SK-N-SH (cell line): ENCODE results near the gene TBCD. TPM values are rescaled to one million over a fixed set of nuclear protein-coding genes. Genes with fewer than 3 reads are reported as not detected.

Experiments
- CTCF ChIA-PET: fragments of 300-600, 350-600 bp; formaldehyde crosslinking; extraction: SDS; loops from one replicate; lab custom pipeline; 2021; lab: Yijun Ruan, JAX
- POLR2A ChIA-PET: fragments of 350-600 bp; sonication (Branson Sonifier 250); formaldehyde crosslinking; extraction: SDS; loops from one replicate; lab custom pipeline; 2020; ENCODE audit warnings: antibody characterized with exemption, inconsistent platforms; lab: Yijun Ruan, JAX
- DNase-seq: peaks from one replicate; pipeline ENCODE4 v3.0.0; 2012
- H2AFZ ChIP-seq: fragments of 200-600 bp; sonication (generic); 2 replicates; pipeline ENCODE4 v1.8.1; 2016; ENCODE audit warnings: antibody characterized with exemption, mild to moderate bottlenecking, low read depth
- H3F3A ChIP-seq: fragments of 200-600 bp; sonication (generic); replicated peaks from 2 replicates; pipeline ENCODE3; 2016; ENCODE audit warnings: antibody characterized with exemption, mild to moderate bottlenecking; ENCODE audit not compliant: insufficient read depth
- H3K27ac ChIP-seq, 2 experiments: fragments of 200-500 bp in 1 of 2; fragments of 200-600 bp in 1 of 2; sonication (Bioruptor generic) in 1 of 2; sonication (generic), shearing (Covaris generic) in 1 of 2; 2 replicates each; pipeline versions ENCODE4 v1.5.1 to v1.6.1; 2014 to 2016; ENCODE audit warnings: low read depth in 2 of 2, inconsistent platforms in 1 of 2, low read length in 1 of 2, mild to moderate bottlenecking in 1 of 2, mixed read lengths in 1 of 2
- H3K27me3 ChIP-seq: fragments of 200-600 bp; sonication (generic), shearing (Covaris generic); 2 replicates; pipeline ENCODE4 v1.6.1; 2016; ENCODE audit warnings: mixed run types; ENCODE audit not compliant: insufficient read depth
- H3K36me3 ChIP-seq, 2 experiments: fragments of 200-500 bp in 1 of 2; fragments of 200-600 bp in 1 of 2; sonication (Bioruptor generic) in 1 of 2; sonication (generic) in 1 of 2; replicated peaks in 1 of 2; 2 replicates each; pipeline versions ENCODE3 to v1.5.1; 2014 to 2016; ENCODE audit warnings: low read length in 1 of 2, mild to moderate bottlenecking in 1 of 2; ENCODE audit not compliant: insufficient read depth in 2 of 2, control insufficient read depth in 1 of 2
- H3K4me1 ChIP-seq, 2 experiments: fragments of 200-500 bp in 1 of 2; fragments of 200-600 bp in 1 of 2; sonication (Bioruptor generic) in 1 of 2; sonication (generic), shearing (Covaris generic) in 1 of 2; 2 replicates each; pipeline versions ENCODE4 v1.5.1 to v1.6.1; 2014 to 2016; ENCODE audit warnings: low read depth in 1 of 2, low read length in 1 of 2, mixed run types in 1 of 2; ENCODE audit not compliant: insufficient read depth in 2 of 2, control insufficient read depth in 1 of 2
- H3K4me2 ChIP-seq: fragments of 200-600 bp; sonication (generic), shearing (Covaris generic); 2 replicates; pipeline ENCODE4 v1.6.1; 2017; ENCODE audit warnings: mixed run types
- H3K4me3 ChIP-seq, 2 experiments: fragments of 200-500 bp in 1 of 2; fragments of 200-600 bp in 1 of 2; sonication (Bioruptor generic) in 1 of 2; sonication (generic), shearing (Covaris generic) in 1 of 2; 2 replicates each; pipeline versions ENCODE4 v1.5.1 to v1.8.1; 2014 to 2016; ENCODE audit warnings: low read depth in 2 of 2, inconsistent platforms in 1 of 2, low read length in 1 of 2, mild to moderate bottlenecking in 1 of 2, mixed read lengths in 1 of 2, moderate library complexity in 1 of 2
- H3K79me2 ChIP-seq: fragments of 200-600 bp; sonication (generic); 2 replicates; pipeline ENCODE4 v1.8.1; 2017; ENCODE audit warnings: mild to moderate bottlenecking; ENCODE audit not compliant: insufficient read depth
- H3K9ac ChIP-seq: fragments of 200-600 bp; sonication (generic); 2 replicates; pipeline ENCODE4 v1.6.1; 2017; ENCODE audit warnings: mixed run types
- H3K9me2 ChIP-seq: fragments of 200-600 bp; sonication (generic); 2 replicates; pipeline ENCODE4 v1.6.1; 2017; ENCODE audit warnings: mixed run types
- H3K9me3 ChIP-seq: fragments of 200-600 bp; sonication (generic); 2 replicates; pipeline ENCODE4 v1.6.1; 2017; ENCODE audit warnings: mixed run types, mild to moderate bottlenecking, moderate library complexity
- H4K20me1 ChIP-seq: fragments of 200-600 bp; sonication (generic); 2 replicates; pipeline ENCODE4 v1.6.1; 2017; ENCODE audit warnings: mild to moderate bottlenecking, mixed run types; ENCODE audit not compliant: insufficient read depth
- EP300 ChIP-seq, 2 experiments: IDR thresholded peaks; 2 replicates each; pipeline versions ENCODE4 v1.4.0 to v1.6.1; 2012; ENCODE audit warnings: borderline replicate concordance in 1 of 2, low read depth in 1 of 2, low read length in 1 of 2
- FOSL2 ChIP-seq: IDR thresholded peaks from 2 replicates; pipeline ENCODE4 v1.4.0; 2012; ENCODE audit warnings: low read depth, mild to moderate bottlenecking, moderate library complexity, borderline replicate concordance
- FOXM1 ChIP-seq: IDR thresholded peaks from 2 replicates; pipeline ENCODE4 v1.4.0; 2012; ENCODE audit warnings: low read depth, mild to moderate bottlenecking
- IRF3 ChIP-seq: fragments of 150-350 bp; IDR thresholded peaks from 2 replicates; pipeline ENCODE4 v1.6.1; 2016; ENCODE audit warnings: mild to moderate bottlenecking, low read depth, low read length
- JUND ChIP-seq: IDR thresholded peaks from 2 replicates; pipeline ENCODE4 v1.4.0; 2012
- MEF2A ChIP-seq: IDR thresholded peaks from 2 replicates; pipeline ENCODE4 v1.4.0; 2012; ENCODE audit warnings: low read depth, borderline replicate concordance
- NFIC ChIP-seq: IDR thresholded peaks from 2 replicates; pipeline ENCODE4 v1.4.0; 2012; ENCODE audit warnings: borderline replicate concordance
- NRF1 ChIP-seq: IDR thresholded peaks from 2 replicates; pipeline ENCODE4 v1.6.1; 2012; ENCODE audit warnings: low read depth, mild to moderate bottlenecking, low read length
- PBX3 ChIP-seq: IDR thresholded peaks from 2 replicates; pipeline ENCODE4; 2012
- REST ChIP-seq: IDR thresholded peaks from 2 replicates; pipeline ENCODE4 v1.6.1; 2012; ENCODE audit warnings: mild to moderate bottlenecking, low read depth, low read length, moderate library complexity
- SIN3A ChIP-seq: IDR thresholded peaks from 2 replicates; pipeline ENCODE4 v1.6.1; 2012; ENCODE audit warnings: low read depth, mild to moderate bottlenecking, low read length, moderate library complexity, borderline replicate concordance
- SMC3 ChIP-seq: IDR thresholded peaks from 2 replicates; pipeline ENCODE4 v1.6.1; 2012; ENCODE audit warnings: low read depth, low read length, improper control_type of control experiment
- TAF1 ChIP-seq: IDR thresholded peaks from 2 replicates; pipeline ENCODE4 v1.6.1; 2012; ENCODE audit warnings: low read depth, mild to moderate bottlenecking, low read length, moderate library complexity, borderline replicate concordance
- TCF12 ChIP-seq: IDR thresholded peaks from 2 replicates; pipeline ENCODE4 v1.4.0; 2012
- TEAD4 ChIP-seq: IDR thresholded peaks from 2 replicates; pipeline ENCODE4 v1.4.0; 2012; ENCODE audit warnings: mild to moderate bottlenecking, borderline replicate concordance; ENCODE audit not compliant: insufficient read depth
- USF1 ChIP-seq: IDR thresholded peaks from 2 replicates; pipeline ENCODE4 v1.4.0; 2012; ENCODE audit warnings: low read depth, borderline replicate concordance
- YY1 ChIP-seq: IDR thresholded peaks from 2 replicates; pipeline ENCODE4 v1.4.0; 2012; ENCODE audit warnings: low read depth, mild to moderate bottlenecking
- WGBS: methylation state at CpG from one replicate; pipeline ENCODE4 v1.1.6; 2017; ENCODE audit warnings: low lambda C conversion rate; 5-methylcytosine and 5-hydroxymethylcytosine counted together
- polyA plus RNA-seq, 3 experiments: library from polyadenylated mRNA; depleted of rRNA; stranded (reverse); fragments of >200 nt; gene quantifications; 2 replicates each; pipeline ENCODE4 v1.2.3, GENCODE V29; 2012

Gene TBCD
- polyA plus RNA-seq, 1 of the 3 experiments (the other 2 are of a cell fraction): 107 TPM

GRCh38 chr17:82875407-82875856, 123.6 kb downstream of the TBCD start:
- no peaks in the 10 kb centered on the region for H3K27me3 ChIP-seq
- H3K9ac ChIP-seq: no peak overlapping the region
- H3K9me3 ChIP-seq: no peaks in the 10 kb centered on the region
- TF ChIP-seq TEAD4 (no peak), JUND (no peak), REST (no peak), IRF3 (no peak), FOSL2 (no peak), SMC3 (no peak), USF1 (no peak), PBX3 (no peak), TAF1 (no peak), EP300 (IDR thresholded peaks at IDR 0.05; ENCODE audit: borderline replicate concordance in 1 of 2, low read depth in 1 of 2, low read length in 1 of 2) (no peak), NFIC (no peak), NRF1 (no peak), FOXM1 (no peak), MEF2A (no peak), TCF12 (no peak), YY1 (no peak), SIN3A (no peak)
- no peak overlapping the region for H3K4me2 ChIP-seq
- ChIA-PET POLR2A (interaction anchor here (1.3 kb wide), 1 partner anchor 9 kb away, joined by 3 read pairs; no protein-coding TSS in a partner anchor), CTCF (interaction anchor here (0.6 to 4.0 kb wide), 15 partner anchors 9 to 234 kb away, joined by 3 to 15 read pairs (median 4); no protein-coding TSS in a partner anchor)
- H3K9me2 ChIP-seq: no peaks in the 10 kb centered on the region
- no peak overlapping the region for H2AFZ ChIP-seq
- peaks cover 0 to 3% of the 10 kb centered on the region in 2 experiments; a peak in 1 of 4 replicates for H3K4me1 ChIP-seq
- no peaks in the 10 kb centered on the region for H4K20me1 ChIP-seq
- DNase-seq: no peak
- peaks cover 23% of the 10 kb centered on the region; the same call in 1 of the 2 replicates for H3K79me2 ChIP-seq
- H3K36me3 ChIP-seq: peaks cover 0 to 19% of the 10 kb centered on the region in 2 experiments
- no peak overlapping the region for H3K4me3 ChIP-seq
- no peak overlapping the region; a peak in 1 of 4 replicates for H3K27ac ChIP-seq
- 93% methylated on average over 13 of the region's 19 CpGs for WGBS
- H3F3A ChIP-seq: peaks cover 8% of the 10 kb centered on the region
